ENCODE results near the gene JOSD2. TPM values are rescaled to one million over a fixed set of nuclear protein-coding genes. Genes with fewer than 3 reads are reported as not detected.

Gene JOSD2
- total RNA-seq, 3 donors from 2014 or later, result 33.4 to 41.2 (median 37.2) TPM

DNA sequence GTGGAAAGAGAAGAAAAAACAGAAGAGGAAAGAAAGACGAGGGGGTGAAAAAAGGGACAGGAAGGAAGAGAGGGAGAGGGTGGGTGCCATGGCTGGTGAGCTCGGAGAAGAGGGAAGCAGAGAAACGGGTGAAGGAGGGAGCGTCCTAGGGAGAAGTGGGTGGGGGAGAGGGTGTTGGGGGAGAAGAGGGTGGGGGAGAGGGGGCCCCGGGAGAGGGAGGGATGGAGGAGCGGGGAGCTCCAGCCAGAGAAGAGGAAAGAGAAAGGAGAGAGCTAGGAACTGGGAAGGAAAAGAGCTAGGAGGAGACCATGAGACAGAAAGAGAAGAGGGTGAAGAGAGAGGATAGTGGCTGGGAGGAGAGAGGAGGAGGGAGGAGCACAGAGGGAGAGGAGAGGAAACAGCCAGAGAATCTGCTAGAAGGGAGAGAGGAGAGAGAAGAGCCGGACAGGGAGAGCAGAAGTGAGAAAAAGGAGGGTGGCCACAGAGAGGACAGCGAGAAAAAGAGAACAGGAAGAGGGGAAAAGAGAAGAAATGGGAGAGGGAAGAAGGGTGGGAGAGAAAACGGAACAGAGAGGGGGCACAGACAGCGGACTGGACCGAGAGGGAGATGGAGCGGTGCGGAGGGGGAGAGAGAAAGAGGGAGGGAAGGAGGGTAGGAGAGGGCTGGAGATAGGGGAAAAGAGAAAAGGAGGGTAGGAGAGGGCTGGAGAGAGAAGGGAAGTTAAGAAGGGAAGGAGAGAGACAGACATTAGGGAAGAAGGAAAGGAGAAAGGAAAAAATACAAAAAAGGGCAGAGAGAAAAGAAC lies 22.4 kb downstream of the JOSD2 start:
- Histone ChIP-seq H3K4me1 (ENCODE audit: low read depth) (no peaks in the 10 kb centered on the region), H3K4me3 (no peak overlapping the region), H3K36me3 (ENCODE audit: low read depth) (no peaks in the 10 kb centered on the region), H3K9me3 (no peaks in the 10 kb centered on the region)
- TF ChIP-seq, protein P1, sequence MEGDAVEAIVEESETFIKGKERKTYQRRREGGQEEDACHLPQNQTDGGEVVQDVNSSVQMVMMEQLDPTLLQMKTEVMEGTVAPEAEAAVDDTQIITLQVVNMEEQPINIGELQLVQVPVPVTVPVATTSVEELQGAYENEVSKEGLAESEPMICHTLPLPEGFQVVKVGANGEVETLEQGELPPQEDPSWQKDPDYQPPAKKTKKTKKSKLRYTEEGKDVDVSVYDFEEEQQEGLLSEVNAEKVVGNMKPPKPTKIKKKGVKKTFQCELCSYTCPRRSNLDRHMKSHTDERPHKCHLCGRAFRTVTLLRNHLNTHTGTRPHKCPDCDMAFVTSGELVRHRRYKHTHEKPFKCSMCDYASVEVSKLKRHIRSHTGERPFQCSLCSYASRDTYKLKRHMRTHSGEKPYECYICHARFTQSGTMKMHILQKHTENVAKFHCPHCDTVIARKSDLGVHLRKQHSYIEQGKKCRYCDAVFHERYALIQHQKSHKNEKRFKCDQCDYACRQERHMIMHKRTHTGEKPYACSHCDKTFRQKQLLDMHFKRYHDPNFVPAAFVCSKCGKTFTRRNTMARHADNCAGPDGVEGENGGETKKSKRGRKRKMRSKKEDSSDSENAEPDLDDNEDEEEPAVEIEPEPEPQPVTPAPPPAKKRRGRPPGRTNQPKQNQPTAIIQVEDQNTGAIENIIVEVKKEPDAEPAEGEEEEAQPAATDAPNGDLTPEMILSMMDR (IDR thresholded peaks at IDR 0.05), result no peak
- ATAC-seq, result no peak
- DNase-seq, result no peak
- intact Hi-C loops (cut with DNase I, micrococcal nuclease), result no loop called here

DNA sequence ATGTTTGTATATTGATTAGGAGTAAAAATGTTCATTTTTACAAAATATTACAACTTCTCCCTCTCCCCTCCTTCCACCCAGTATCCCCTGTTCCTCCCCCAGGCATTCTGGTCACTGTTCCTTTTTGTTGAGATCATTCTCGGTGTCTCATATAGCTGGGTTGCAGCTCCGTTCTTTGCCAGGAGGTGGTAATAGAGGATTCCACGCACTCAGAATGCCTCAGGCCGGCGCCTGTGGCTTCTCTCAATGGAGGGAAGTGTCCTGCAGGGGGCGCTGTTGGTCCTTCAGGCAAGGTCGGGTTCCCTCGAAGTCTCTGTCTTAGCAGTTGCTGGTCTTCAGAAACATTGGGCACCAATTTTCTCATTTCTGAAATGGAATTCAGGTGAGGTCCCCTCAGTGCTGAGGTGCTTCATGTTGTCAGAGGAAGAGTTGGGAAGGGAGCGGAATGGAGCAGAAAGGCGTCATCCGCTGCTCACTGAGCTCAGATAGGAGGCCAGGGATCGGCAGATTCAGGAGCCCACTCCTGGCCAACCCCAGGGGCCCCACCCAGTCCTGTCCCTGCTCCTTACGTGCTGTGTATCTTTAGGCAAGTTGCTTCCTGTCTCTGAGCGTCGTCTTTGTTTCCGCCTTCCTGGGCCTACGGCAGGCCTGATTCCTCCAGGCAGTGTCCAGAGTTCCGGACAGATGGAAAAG lies 24.0 kb downstream of the JOSD2 start:
- ATAC-seq, result peak; percentile 31
- Histone ChIP-seq H3K9me3 (no peaks in the 10 kb centered on the region), H3K4me3 (no peak overlapping the region), H3K36me3 (ENCODE audit: low read depth) (no peaks in the 10 kb centered on the region), H3K4me1 (ENCODE audit: low read depth) (no peaks in the 10 kb centered on the region)
- DNase-seq, result peak in 1 of 3 donors; percentile 36
- TF ChIP-seq, protein P1 (IDR thresholded peaks at IDR 0.05), result no peak
- intact Hi-C loops (cut with DNase I, micrococcal nuclease), result no loop called here

- no peaks in the 10 kb centered on the region for H3K9me3 ChIP-seq
- no peak for DNase-seq
- H3K36me3 ChIP-seq (ENCODE audit: low read depth), result no peaks in the 10 kb centered on the region
- no peak for ATAC-seq
- intact Hi-C loops (cut with DNase I, micrococcal nuclease), result no loop called here
- no peaks in the 10 kb centered on the region for H3K4me1 ChIP-seq (ENCODE audit: low read depth)
- no peak overlapping the region for H3K4me3 ChIP-seq
- TF ChIP-seq, protein P1 (IDR thresholded peaks at IDR 0.05), result no peak
Observed at GRCh38 chr19:50485284-50485955, 25.6 kb downstream of the JOSD2 start.

GRCh38 chr19:50482916-50483315 lies 28.1 kb downstream of the JOSD2 start:
- intact Hi-C loops (cut with DNase I, micrococcal nuclease), result no loop called here
- H3K36me3 ChIP-seq (ENCODE audit: low read depth), result no peaks in the 10 kb centered on the region
- H3K4me1 ChIP-seq (ENCODE audit: low read depth), result no peaks in the 10 kb centered on the region
- TF ChIP-seq, protein P1 (IDR thresholded peaks at IDR 0.05), result no peak
- no peak overlapping the region for H3K4me3 ChIP-seq
- H3K9me3 ChIP-seq, result no peaks in the 10 kb centered on the region
- ATAC-seq (no peak), DNase-seq (no peak)

GRCh38 chr19:50482271-50482855 lies 28.6 kb downstream of the JOSD2 start:
- TF ChIP-seq, protein P1 (IDR thresholded peaks at IDR 0.05), result no peak
- DNase-seq (no peak), ATAC-seq (no peak)
- H3K4me1 ChIP-seq (ENCODE audit: low read depth), result peaks cover 5% of the 10 kb centered on the region
- no peaks in the 10 kb centered on the region for H3K36me3 ChIP-seq (ENCODE audit: low read depth)
- intact Hi-C loops (cut with DNase I, micrococcal nuclease), result no loop called here
- H3K4me3 ChIP-seq, result no peak overlapping the region
- H3K9me3 ChIP-seq, result no peaks in the 10 kb centered on the region

All from mucosa of descending colon (tissue), 3 donors.